SU-DHL-6 (cell line): Measurements from ENCODE around the gene SIRPA.

ENCODE experiments used
- CTCF ChIP-seq: fragments of 200-600 bp; sonication (generic); IDR thresholded peaks from one replicate; pipeline ENCODE4 v1.5.1; 2017; ENCODE audit warnings: antibody characterized with exemption, mild to moderate bottlenecking, low read length, moderate library complexity; ENCODE audit not compliant: insufficient read depth, poor library complexity, severe bottlenecking
- EZH2phosphoT487 ChIP-seq: fragments of 200-600 bp; sonication (generic), shearing (Covaris generic); conservative IDR thresholded peaks from 2 replicates; pipeline ENCODE4 v1.6.1; 2018; ENCODE audit warnings: mild to moderate bottlenecking, antibody characterized with exemption, low read length, moderate library complexity, mixed read lengths

GRCh38 chr20:1907586-1907985 lies 12.4 kb downstream of the SIRPA start:
- no peak for TF ChIP-seq CTCF
- TF ChIP-seq EZH2phosphoT487: no peak
